Thyroid gland (tissue), 4 donors: Measurements from ENCODE around the gene TIMM23.

Experiments used
- POLR2A ChIP-seq, 2 donors: fragments of 450-650 bp; IDR thresholded peaks; one replicate each; pipeline ENCODE4 v1.6.1; 2017; ENCODE audit warnings: antibody characterized with exemption in 2 of 2, mild to moderate bottlenecking in 2 of 2, moderate library complexity in 1 of 2
- TF ChIP-seq, protein P1 (sequence below), 6 experiments: fragments of 200-600 bp in 3 of 6; fragments of 450-650 bp in 3 of 6; sonication (generic) in 3 of 6; IDR thresholded peaks; one replicate each; pipeline ENCODE4 v1.5.1; 2016 to 2019; ENCODE audit warnings: antibody characterized with exemption in 6 of 6, mild to moderate bottlenecking in 2 of 6, inconsistent platforms in 1 of 6, moderate library complexity in 1 of 6

- TF ChIP-seq, protein P1, sequence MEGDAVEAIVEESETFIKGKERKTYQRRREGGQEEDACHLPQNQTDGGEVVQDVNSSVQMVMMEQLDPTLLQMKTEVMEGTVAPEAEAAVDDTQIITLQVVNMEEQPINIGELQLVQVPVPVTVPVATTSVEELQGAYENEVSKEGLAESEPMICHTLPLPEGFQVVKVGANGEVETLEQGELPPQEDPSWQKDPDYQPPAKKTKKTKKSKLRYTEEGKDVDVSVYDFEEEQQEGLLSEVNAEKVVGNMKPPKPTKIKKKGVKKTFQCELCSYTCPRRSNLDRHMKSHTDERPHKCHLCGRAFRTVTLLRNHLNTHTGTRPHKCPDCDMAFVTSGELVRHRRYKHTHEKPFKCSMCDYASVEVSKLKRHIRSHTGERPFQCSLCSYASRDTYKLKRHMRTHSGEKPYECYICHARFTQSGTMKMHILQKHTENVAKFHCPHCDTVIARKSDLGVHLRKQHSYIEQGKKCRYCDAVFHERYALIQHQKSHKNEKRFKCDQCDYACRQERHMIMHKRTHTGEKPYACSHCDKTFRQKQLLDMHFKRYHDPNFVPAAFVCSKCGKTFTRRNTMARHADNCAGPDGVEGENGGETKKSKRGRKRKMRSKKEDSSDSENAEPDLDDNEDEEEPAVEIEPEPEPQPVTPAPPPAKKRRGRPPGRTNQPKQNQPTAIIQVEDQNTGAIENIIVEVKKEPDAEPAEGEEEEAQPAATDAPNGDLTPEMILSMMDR (IDR thresholded peaks at IDR 0.05): no peak
- TF ChIP-seq POLR2A (IDR thresholded peaks at IDR 0.05): no peak
These were observed 29.0 kb downstream of the TIMM23 start for GRCh38 chr10:46001187-46001756.
